Measurements from ENCODE around the gene HSD17B3.

DNA sequence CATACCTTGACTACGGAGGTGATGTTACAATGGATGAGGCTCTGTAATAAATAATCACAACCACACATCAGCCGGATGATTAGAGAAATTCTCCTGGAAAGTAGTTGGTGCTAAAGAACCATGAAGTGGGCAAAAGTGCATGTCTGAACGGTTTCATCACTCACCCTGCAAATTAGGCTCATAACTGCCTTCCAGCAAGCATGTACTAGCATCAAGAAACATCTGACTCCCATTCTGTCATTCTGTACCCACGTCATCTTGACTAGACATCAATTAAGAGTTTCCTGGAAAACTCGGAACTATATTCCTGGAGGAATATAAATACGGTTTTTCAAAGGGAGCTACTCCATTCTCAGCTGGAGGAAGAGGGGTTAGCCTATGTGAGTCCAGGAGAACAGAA, 52.2 kb downstream of the HSD17B3 start:
- TF ChIP-seq CTCF (IDR thresholded peaks at IDR 0.05) (no peak), POLR2A (IDR thresholded peaks at IDR 0.05) (no peak)

Measured in vagina (tissue), 2 donors.